ENCODE results near the gene JAK1.

The JAK1 gene

DNA sequence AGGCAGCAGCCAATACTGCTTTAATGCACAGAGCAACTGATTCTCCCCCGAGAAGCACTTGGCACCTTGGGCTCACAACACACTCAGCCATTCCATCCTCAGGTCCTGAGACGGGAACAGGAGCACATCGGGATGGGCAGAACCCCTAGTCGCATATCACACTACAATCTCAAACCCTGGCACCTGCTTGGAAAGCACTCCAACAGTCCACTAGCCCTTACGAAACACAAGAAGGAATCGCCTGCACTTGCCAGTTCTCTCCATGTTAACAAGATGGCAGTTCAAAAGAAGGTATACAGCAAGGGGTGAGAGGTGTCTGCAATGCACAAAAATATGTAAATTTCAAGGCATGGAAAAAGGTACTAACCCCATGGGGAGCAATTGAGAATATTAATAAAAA lies 21.4 kb downstream of the JAK1 start:
- Histone ChIP-seq H3K4me3 (ENCODE audit: low read depth, low read length) (no peak overlapping the region), H3K27ac (ENCODE audit: extremely low read depth, low read depth, low read length) (no peak overlapping the region), H3K4me1 (ENCODE audit: control insufficient read depth, insufficient read depth, low read length) (peaks cover 19% of the 10 kb centered on the region), H3K36me3 (ENCODE audit: control insufficient read depth in 2 of 2, insufficient read depth in 1 of 2, low read length in 2 of 2) (no peaks in the 10 kb centered on the region), H3K9me3 (ENCODE audit: control insufficient read depth, insufficient read depth, low read depth, low read length) (no peaks in the 10 kb centered on the region)
- TF ChIP-seq ZNF433 (tag by site-specific recombination; IDR thresholded peaks at IDR 0.05; ENCODE audit: low read depth) = no peak
- TF ChIP-seq ZNF37A (tag by site-specific recombination; IDR thresholded peaks at IDR 0.05) = no peak
- POLR2A ChIA-PET = no interaction called here
- CTCF ChIA-PET = no interaction called here

DNA sequence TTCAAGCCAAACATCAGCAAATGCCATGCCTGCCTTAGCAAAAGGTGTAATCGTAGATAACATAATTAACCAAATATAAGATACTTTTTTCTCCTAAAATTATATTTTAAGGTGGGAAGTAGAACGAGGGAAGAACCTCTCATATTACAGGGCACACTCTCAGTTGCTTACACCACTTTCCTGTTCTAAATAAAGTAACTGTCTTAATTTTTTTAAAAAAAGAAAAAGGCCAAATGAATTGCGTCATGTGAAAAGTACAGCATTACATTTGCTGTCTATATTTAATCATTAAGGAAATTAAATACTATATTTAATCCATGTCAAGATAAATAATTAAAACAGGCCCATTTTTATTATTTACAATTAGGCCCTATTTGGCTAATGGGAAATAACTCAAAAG lies 23.7 kb downstream of the JAK1 start:
- Histone ChIP-seq H3K9me3 (ENCODE audit: control insufficient read depth, insufficient read depth, low read depth, low read length) (no peaks in the 10 kb centered on the region), H3K4me1 (ENCODE audit: control insufficient read depth, insufficient read depth, low read length) (peaks cover 10% of the 10 kb centered on the region; the same call in 1 of the 2 replicates), H3K27ac (ENCODE audit: extremely low read depth, low read depth, low read length) (no peak overlapping the region), H3K4me3 (ENCODE audit: low read depth, low read length) (no peak overlapping the region), H3K36me3 (ENCODE audit: control insufficient read depth in 2 of 2, insufficient read depth in 1 of 2, low read length in 2 of 2) (no peaks in the 10 kb centered on the region)
- ChIA-PET CTCF (no interaction called here), POLR2A (no interaction called here)
- TF ChIP-seq ZNF843 (tag by site-specific recombination; IDR thresholded peaks at IDR 0.05) = no peak
- no peak for TF ChIP-seq OVOL3 (tag by site-specific recombination; IDR thresholded peaks at IDR 0.05)
- TF ChIP-seq ZNF747 (tag by site-specific recombination; IDR thresholded peaks at IDR 0.05) = no peak
- TF ChIP-seq SP3 (tag by site-specific recombination; IDR thresholded peaks at IDR 0.05) = no peak
- no peak for TF ChIP-seq MZF1 (tag by site-specific recombination; IDR thresholded peaks at IDR 0.05; ENCODE audit: borderline replicate concordance)
- TF ChIP-seq, protein P1, sequence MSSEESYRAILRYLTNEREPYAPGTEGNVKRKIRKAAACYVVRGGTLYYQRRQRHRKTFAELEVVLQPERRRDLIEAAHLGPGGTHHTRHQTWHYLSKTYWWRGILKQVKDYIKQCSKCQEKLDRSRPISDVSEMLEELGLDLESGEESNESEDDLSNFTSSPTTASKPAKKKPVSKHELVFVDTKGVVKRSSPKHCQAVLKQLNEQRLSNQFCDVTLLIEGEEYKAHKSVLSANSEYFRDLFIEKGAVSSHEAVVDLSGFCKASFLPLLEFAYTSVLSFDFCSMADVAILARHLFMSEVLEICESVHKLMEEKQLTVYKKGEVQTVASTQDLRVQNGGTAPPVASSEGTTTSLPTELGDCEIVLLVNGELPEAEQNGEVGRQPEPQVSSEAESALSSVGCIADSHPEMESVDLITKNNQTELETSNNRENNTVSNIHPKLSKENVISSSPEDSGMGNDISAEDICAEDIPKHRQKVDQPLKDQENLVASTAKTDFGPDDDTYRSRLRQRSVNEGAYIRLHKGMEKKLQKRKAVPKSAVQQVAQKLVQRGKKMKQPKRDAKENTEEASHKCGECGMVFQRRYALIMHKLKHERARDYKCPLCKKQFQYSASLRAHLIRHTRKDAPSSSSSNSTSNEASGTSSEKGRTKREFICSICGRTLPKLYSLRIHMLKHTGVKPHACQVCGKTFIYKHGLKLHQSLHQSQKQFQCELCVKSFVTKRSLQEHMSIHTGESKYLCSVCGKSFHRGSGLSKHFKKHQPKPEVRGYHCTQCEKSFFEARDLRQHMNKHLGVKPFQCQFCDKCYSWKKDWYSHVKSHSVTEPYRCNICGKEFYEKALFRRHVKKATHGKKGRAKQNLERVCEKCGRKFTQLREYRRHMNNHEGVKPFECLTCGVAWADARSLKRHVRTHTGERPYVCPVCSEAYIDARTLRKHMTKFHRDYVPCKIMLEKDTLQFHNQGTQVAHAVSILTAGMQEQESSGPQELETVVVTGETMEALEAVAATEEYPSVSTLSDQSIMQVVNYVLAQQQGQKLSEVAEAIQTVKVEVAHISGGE (tag by site-specific recombination; conservative IDR thresholded peaks at IDR 0.05; ENCODE audit: low read depth) = no peak

DNA sequence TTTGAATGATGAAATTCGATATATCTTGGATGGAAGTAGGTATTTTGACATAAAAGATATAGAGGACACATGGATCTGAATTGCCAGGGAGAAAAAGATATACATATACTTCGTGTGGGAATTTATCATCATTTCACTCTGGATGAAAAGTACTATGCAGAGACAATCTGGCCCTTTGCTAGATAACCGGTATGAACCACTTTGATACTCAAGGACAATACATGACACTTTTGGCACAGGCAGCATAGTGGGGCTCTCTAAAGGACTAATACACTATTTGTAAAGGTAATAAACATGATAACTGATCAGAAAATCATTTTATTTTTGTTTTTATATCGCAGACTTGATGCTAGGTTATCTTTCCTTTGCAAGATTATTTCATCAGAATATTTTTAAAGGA lies 24.2 kb downstream of the JAK1 start:
- TF ChIP-seq ZBTB20 (tag by site-specific recombination; IDR thresholded peaks at IDR 0.05) (no peak), GLI2 (tag by site-specific recombination; IDR thresholded peaks at IDR 0.05; ENCODE audit: borderline replicate concordance, low read depth) (no peak), ZNF335 (tag by site-specific recombination; conservative IDR thresholded peaks at IDR 0.05) (peak; percentile 22; the same call in 1 of the 2 replicates)
- H3K9me3 ChIP-seq (ENCODE audit: control insufficient read depth, insufficient read depth, low read depth, low read length) = no peaks in the 10 kb centered on the region
- ChIA-PET CTCF (no interaction called here), POLR2A (no interaction called here)
- peaks cover 10% of the 10 kb centered on the region; the same call in 1 of the 2 replicates for H3K4me1 ChIP-seq (ENCODE audit: control insufficient read depth, insufficient read depth, low read length)
- H3K27ac ChIP-seq (ENCODE audit: extremely low read depth, low read depth, low read length) = no peak overlapping the region
- H3K36me3 ChIP-seq (ENCODE audit: control insufficient read depth in 2 of 2, insufficient read depth in 1 of 2, low read length in 2 of 2) = no peaks in the 10 kb centered on the region
- no peak overlapping the region for H3K4me3 ChIP-seq (ENCODE audit: low read depth, low read length)

DNA sequence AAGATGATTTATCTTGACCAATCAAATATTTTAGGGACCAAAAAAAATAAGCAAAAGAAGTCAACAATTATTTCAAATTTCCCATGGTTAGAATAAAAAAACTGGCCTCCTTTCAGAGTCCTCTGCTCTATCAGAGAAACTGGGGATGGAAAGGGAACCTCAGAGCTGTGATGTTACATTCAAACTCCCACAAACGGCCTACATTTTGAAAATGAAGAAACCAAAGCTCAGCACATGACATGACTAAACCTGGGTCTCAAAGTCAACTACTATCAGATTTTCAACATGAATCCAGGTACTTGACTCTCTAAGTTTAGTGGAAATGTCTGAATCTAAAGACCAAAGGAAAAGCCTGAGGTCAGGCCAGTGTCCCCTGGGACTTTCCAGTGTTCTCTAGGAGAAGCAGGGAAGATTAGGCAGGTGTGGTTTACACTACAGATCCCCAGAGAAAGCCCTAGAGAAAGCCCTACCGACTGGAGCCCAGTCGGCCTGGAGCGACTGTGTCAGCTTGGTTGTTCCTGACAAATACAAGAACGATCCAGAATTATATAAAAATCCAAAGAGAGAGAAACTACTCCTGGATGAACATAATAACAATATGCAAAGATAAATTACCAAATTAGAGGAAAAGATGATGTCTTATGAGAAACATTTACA lies 24.8 kb downstream of the JAK1 start:
- CTCF ChIA-PET = no interaction called here
- peaks cover 10% of the 10 kb centered on the region; the same call in 1 of the 2 replicates for H3K4me1 ChIP-seq (ENCODE audit: control insufficient read depth, insufficient read depth, low read length)
- POLR2A ChIA-PET = no interaction called here
- H3K4me3 ChIP-seq (ENCODE audit: low read depth, low read length) = no peak overlapping the region
- H3K9me3 ChIP-seq (ENCODE audit: control insufficient read depth, insufficient read depth, low read depth, low read length) = no peaks in the 10 kb centered on the region
- H3K27ac ChIP-seq (ENCODE audit: extremely low read depth, low read depth, low read length) = no peak overlapping the region
- H3K36me3 ChIP-seq (ENCODE audit: control insufficient read depth in 2 of 2, insufficient read depth in 1 of 2, low read length in 2 of 2) = no peaks in the 10 kb centered on the region
- TF ChIP-seq TRIM28 (IDR thresholded peaks at IDR 0.05; ENCODE audit: borderline replicate concordance, low read length) (peak; percentile 67; the same call in 1 of the 2 replicates), IKZF3 (tag by site-specific recombination; IDR thresholded peaks at IDR 0.05) (peak; percentile 38; the same call in 1 of the 2 replicates), ZNF302 (tag by site-specific recombination; IDR thresholded peaks at IDR 0.05; ENCODE audit: low read depth) (no peak), PRDM1 (tag by site-specific recombination; IDR thresholded peaks at IDR 0.05) (0 out of 2 replicates have a peak, but pooled peaks have one; percentile 44), ZBTB8A (tag by site-specific recombination; IDR thresholded peaks at IDR 0.05) (0 out of 2 replicates have a peak, but pooled peaks have one; percentile 25), SALL2 (tag by site-specific recombination; IDR thresholded peaks at IDR 0.05; ENCODE audit: borderline replicate concordance) (no peak), HOXA7 (CRISPR knock-in tag; IDR thresholded peaks at IDR 0.05; ENCODE audit: borderline replicate concordance) (no peak), BCL11A (tag by site-specific recombination; IDR thresholded peaks at IDR 0.05; ENCODE audit: low read depth) (no peak), ZNF350 (tag by site-specific recombination; IDR thresholded peaks at IDR 0.05) (no peak)
- TF ChIP-seq, protein P2, sequence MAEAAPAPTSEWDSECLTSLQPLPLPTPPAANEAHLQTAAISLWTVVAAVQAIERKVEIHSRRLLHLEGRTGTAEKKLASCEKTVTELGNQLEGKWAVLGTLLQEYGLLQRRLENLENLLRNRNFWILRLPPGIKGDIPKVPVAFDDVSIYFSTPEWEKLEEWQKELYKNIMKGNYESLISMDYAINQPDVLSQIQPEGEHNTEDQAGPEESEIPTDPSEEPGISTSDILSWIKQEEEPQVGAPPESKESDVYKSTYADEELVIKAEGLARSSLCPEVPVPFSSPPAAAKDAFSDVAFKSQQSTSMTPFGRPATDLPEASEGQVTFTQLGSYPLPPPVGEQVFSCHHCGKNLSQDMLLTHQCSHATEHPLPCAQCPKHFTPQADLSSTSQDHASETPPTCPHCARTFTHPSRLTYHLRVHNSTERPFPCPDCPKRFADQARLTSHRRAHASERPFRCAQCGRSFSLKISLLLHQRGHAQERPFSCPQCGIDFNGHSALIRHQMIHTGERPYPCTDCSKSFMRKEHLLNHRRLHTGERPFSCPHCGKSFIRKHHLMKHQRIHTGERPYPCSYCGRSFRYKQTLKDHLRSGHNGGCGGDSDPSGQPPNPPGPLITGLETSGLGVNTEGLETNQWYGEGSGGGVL (tag by site-specific recombination; IDR thresholded peaks at IDR 0.05) = no peak

Data from HEK293 (cell line).